ENCODE data around the gene PHC2.

Gene PHC2

GRCh38 chr1:33418811-33419210 is 12.1 kb downstream of the PHC2 start:
- H3K36me3 ChIP-seq (ENCODE audit: control insufficient read depth in 2 of 2, insufficient read depth in 2 of 2, low read length in 2 of 2): no peaks in the 10 kb centered on the region
- no peak overlapping the region for H3K4me3 ChIP-seq (ENCODE audit: low read length in 2 of 2)
- H3K27ac ChIP-seq (ENCODE audit: low read length): no peak overlapping the region
- no peaks in the 10 kb centered on the region for H3K27me3 ChIP-seq (ENCODE audit: control insufficient read depth in 1 of 2, insufficient read depth in 2 of 2, low read length in 2 of 2)
- no peaks in the 10 kb centered on the region for H3K4me1 ChIP-seq (ENCODE audit: control insufficient read depth, insufficient read depth, low read length)
- no peak overlapping the region for H3K9ac ChIP-seq (ENCODE audit: low read length in 2 of 2)
- no peaks in the 10 kb centered on the region for H3K9me3 ChIP-seq (ENCODE audit: control insufficient read depth in 2 of 2, low read length in 2 of 2)

DNA sequence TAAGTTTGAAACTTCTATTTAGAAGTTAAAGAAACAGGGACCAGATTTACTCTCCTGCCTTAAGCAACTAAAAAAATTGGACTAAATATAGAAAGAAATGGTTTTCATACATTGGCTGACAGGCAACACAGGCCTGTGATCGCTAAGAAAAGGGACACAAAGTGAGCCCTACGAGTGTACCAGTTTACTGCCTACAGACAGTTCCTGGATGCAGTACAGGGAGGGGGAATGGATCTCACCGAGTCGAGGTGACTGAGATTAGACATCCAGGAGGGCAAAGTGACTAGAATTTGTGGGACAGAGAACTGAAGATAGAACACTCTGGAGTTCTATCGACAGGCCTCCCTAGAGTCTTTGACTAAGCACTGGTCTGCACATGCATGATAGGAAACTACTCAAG is 16.0 kb downstream of the PHC2 start:
- Histone ChIP-seq H3K9me3 (ENCODE audit: control insufficient read depth in 2 of 2, low read length in 2 of 2) (no peaks in the 10 kb centered on the region), H3K4me1 (ENCODE audit: control insufficient read depth, insufficient read depth, low read length) (no peaks in the 10 kb centered on the region), H3K4me3 (ENCODE audit: low read length in 2 of 2) (no peak overlapping the region), H3K27me3 (ENCODE audit: control insufficient read depth in 1 of 2, insufficient read depth in 2 of 2, low read length in 2 of 2) (no peaks in the 10 kb centered on the region), H3K27ac (ENCODE audit: low read length) (no peak overlapping the region), H3K9ac (ENCODE audit: low read length in 2 of 2) (no peak overlapping the region), H3K36me3 (ENCODE audit: control insufficient read depth in 2 of 2, insufficient read depth in 2 of 2, low read length in 2 of 2) (no peaks in the 10 kb centered on the region)

DNA sequence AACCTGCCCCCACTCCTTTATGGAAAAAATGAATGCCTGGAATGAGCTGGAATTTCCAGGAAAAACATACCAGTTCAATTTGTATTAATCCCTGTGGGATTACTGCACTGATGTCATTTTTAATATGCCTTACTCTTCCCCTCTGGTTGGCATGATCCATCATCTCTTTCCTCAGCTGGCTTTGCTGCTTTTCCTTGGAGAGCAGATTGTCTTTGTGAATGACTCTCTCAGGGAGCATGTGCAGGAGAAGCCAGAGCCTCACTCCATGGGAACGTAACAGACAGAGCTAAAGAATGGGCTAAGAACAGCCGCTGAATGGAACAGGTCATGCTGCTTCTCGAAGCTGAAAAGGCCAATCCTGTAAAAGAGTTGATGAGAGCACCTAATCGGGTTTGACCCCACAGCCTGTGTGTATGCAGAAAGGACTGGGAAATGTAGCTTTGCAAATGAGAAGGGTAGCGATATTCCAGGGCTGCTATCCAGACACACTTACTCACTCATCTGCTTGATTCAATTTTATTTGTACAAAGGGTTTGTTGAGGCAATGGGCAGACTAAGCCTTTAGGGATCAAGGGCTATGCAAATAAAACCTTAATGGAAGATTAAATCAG is 20.7 kb downstream of the PHC2 start:
- Histone ChIP-seq H3K4me1 (ENCODE audit: control insufficient read depth, insufficient read depth, low read length) (no peaks in the 10 kb centered on the region), H3K27me3 (ENCODE audit: control insufficient read depth in 1 of 2, insufficient read depth in 2 of 2, low read length in 2 of 2) (no peaks in the 10 kb centered on the region), H3K9ac (ENCODE audit: low read length in 2 of 2) (no peak overlapping the region), H3K36me3 (ENCODE audit: control insufficient read depth in 2 of 2, insufficient read depth in 2 of 2, low read length in 2 of 2) (no peaks in the 10 kb centered on the region), H3K4me3 (ENCODE audit: low read length in 2 of 2) (no peak overlapping the region), H3K9me3 (ENCODE audit: control insufficient read depth in 2 of 2, low read length in 2 of 2) (no peaks in the 10 kb centered on the region), H3K27ac (ENCODE audit: low read length) (no peak overlapping the region)

DNA sequence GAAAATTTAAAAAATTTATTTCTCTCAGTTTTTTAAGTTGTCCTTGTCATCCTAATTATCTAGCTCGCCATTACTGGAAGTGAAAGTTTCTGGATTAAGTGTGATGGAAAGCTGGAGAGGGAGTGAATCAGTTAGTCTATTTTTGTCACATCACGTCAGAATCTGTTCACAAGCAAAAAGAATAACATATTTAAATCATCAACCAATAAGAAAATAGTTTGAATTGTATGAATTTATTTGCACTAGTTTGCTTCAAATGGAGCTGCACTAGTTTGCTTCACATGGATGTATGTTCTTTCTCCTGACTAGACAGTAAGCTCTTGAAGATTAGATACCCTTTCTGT is 22.8 kb downstream of the PHC2 start:
- H3K36me3 ChIP-seq (ENCODE audit: control insufficient read depth in 2 of 2, insufficient read depth in 2 of 2, low read length in 2 of 2): no peaks in the 10 kb centered on the region
- H3K9ac ChIP-seq (ENCODE audit: low read length in 2 of 2): no peak overlapping the region
- no peak overlapping the region for H3K27ac ChIP-seq (ENCODE audit: low read length)
- H3K9me3 ChIP-seq (ENCODE audit: control insufficient read depth in 2 of 2, low read length in 2 of 2): no peaks in the 10 kb centered on the region
- H3K4me1 ChIP-seq (ENCODE audit: control insufficient read depth, insufficient read depth, low read length): no peaks in the 10 kb centered on the region
- no peaks in the 10 kb centered on the region for H3K27me3 ChIP-seq (ENCODE audit: control insufficient read depth in 1 of 2, insufficient read depth in 2 of 2, low read length in 2 of 2)
- no peak overlapping the region for H3K4me3 ChIP-seq (ENCODE audit: low read length in 2 of 2)

GRCh38 chr1:33407352-33408092 is 23.4 kb downstream of the PHC2 start:
- Histone ChIP-seq H3K9me3 (ENCODE audit: control insufficient read depth in 2 of 2, low read length in 2 of 2) (no peaks in the 10 kb centered on the region), H3K9ac (ENCODE audit: low read length in 2 of 2) (no peak overlapping the region), H3K36me3 (ENCODE audit: control insufficient read depth in 2 of 2, insufficient read depth in 2 of 2, low read length in 2 of 2) (no peaks in the 10 kb centered on the region), H3K4me3 (ENCODE audit: low read length in 2 of 2) (no peak overlapping the region), H3K4me1 (ENCODE audit: control insufficient read depth, insufficient read depth, low read length) (no peaks in the 10 kb centered on the region), H3K27ac (ENCODE audit: low read length) (no peak overlapping the region), H3K27me3 (ENCODE audit: control insufficient read depth in 1 of 2, insufficient read depth in 2 of 2, low read length in 2 of 2) (no peaks in the 10 kb centered on the region)

DNA sequence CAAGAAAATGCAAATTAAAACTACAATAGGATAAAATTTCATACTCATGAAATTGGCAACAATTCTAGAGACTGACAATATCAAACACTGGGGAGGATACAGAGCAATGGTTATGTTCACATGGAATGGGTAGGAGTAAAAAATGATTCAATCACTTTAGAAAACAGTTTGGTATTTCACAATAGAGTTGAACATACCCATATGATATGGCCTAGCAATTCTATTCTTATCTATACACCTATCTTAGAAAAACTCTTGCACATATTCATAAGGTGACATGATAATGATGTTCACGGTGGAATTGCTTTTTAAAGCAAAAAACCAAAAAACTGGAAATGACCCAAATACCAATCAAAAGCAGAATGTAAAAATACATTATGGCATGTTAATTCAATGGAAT is 28.7 kb downstream of the PHC2 start:
- no peak overlapping the region for H3K9ac ChIP-seq (ENCODE audit: low read length in 2 of 2)
- H3K27ac ChIP-seq (ENCODE audit: low read length): no peak overlapping the region
- no peaks in the 10 kb centered on the region for H3K27me3 ChIP-seq (ENCODE audit: control insufficient read depth in 1 of 2, insufficient read depth in 2 of 2, low read length in 2 of 2)
- H3K4me1 ChIP-seq (ENCODE audit: control insufficient read depth, insufficient read depth, low read length): peaks cover 9% of the 10 kb centered on the region
- H3K36me3 ChIP-seq (ENCODE audit: control insufficient read depth in 2 of 2, insufficient read depth in 2 of 2, low read length in 2 of 2): no peaks in the 10 kb centered on the region
- no peak overlapping the region for H3K4me3 ChIP-seq (ENCODE audit: low read length in 2 of 2)
- no peaks in the 10 kb centered on the region for H3K9me3 ChIP-seq (ENCODE audit: control insufficient read depth in 2 of 2, low read length in 2 of 2)

GRCh38 chr1:33401471-33401870 is 29.4 kb downstream of the PHC2 start:
- no peak overlapping the region for H3K27ac ChIP-seq (ENCODE audit: low read length)
- no peaks in the 10 kb centered on the region for H3K9me3 ChIP-seq (ENCODE audit: control insufficient read depth in 2 of 2, low read length in 2 of 2)
- no peaks in the 10 kb centered on the region for H3K27me3 ChIP-seq (ENCODE audit: control insufficient read depth in 1 of 2, insufficient read depth in 2 of 2, low read length in 2 of 2)
- H3K9ac ChIP-seq (ENCODE audit: low read length in 2 of 2): no peak overlapping the region
- peaks cover 9% of the 10 kb centered on the region for H3K4me1 ChIP-seq (ENCODE audit: control insufficient read depth, insufficient read depth, low read length)
- H3K36me3 ChIP-seq (ENCODE audit: control insufficient read depth in 2 of 2, insufficient read depth in 2 of 2, low read length in 2 of 2): no peaks in the 10 kb centered on the region
- no peak overlapping the region for H3K4me3 ChIP-seq (ENCODE audit: low read length in 2 of 2)

DNA sequence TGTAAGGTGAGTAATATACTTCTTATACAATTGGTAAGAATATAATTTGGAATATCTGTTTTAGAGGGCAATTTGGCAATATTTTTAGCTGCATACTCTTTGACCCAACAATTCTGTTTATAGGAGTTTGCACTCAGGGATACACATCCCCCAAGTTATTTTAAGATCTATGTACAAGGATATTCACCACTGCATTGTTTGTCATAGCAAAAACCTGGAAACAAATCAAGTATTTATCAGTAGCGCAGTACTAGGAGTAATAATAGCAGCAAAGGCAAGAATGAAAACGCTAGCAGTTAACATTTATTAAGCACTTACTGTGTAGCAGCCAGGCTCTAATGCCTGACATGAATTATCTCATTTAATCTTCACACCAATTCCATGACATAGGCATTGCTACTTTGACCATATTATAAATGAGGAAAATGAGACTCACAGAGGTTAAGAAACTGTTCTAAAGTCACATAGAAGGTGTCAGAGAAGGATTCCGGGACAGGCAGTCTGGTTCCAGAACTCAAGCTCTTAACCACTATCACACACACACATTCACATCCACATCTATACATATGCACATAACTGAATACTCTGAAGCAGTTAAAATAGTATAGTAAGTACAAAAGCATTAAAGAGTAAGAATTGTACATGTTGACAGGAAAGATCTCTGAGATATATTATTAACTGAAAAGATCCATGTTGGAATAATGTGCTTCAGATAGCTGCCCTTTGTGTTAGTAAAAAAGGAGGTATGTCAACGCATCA is 30.6 kb downstream of the PHC2 start:
- Histone ChIP-seq H3K36me3 (ENCODE audit: control insufficient read depth in 2 of 2, insufficient read depth in 2 of 2, low read length in 2 of 2) (no peaks in the 10 kb centered on the region), H3K4me3 (ENCODE audit: low read length in 2 of 2) (no peak overlapping the region), H3K9ac (ENCODE audit: low read length in 2 of 2) (no peak overlapping the region), H3K27ac (ENCODE audit: low read length) (no peak overlapping the region), H3K27me3 (ENCODE audit: control insufficient read depth in 1 of 2, insufficient read depth in 2 of 2, low read length in 2 of 2) (no peaks in the 10 kb centered on the region), H3K4me1 (ENCODE audit: control insufficient read depth, insufficient read depth, low read length) (peaks cover 9% of the 10 kb centered on the region), H3K9me3 (ENCODE audit: control insufficient read depth in 2 of 2, low read length in 2 of 2) (no peaks in the 10 kb centered on the region)

DNA sequence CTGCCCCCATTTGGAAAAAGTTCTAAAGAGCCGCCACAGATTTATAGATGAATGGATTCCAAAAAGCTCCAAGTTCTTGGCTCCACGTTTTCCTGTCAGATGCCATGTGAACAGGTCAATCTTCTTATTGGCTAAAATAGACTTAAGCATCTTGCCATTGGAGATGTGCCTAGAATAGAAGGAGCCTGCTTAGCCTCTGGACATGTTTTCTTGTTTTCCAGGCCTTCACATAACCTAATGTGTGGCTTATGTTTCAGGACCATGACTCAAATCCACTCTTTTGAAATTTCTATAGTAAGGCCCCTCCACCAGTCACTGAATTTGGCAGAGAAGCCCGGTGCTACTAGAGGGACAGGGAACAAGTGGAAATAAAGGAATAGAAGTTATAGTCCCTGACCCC is 31.5 kb downstream of the PHC2 start:
- H3K27ac ChIP-seq (ENCODE audit: low read length): no peak overlapping the region

GRCh38 chr1:33397994-33398393 is 32.9 kb downstream of the PHC2 start:
- no peak overlapping the region for H3K27ac ChIP-seq (ENCODE audit: low read length)

More for the DNA sequence above, 31.5 kb downstream of the PHC2 start:
- no peaks in the 10 kb centered on the region for H3K36me3 ChIP-seq (ENCODE audit: control insufficient read depth in 2 of 2, insufficient read depth in 2 of 2, low read length in 2 of 2)
- H3K9ac ChIP-seq (ENCODE audit: low read length in 2 of 2): no peak overlapping the region
- H3K9me3 ChIP-seq (ENCODE audit: control insufficient read depth in 2 of 2, low read length in 2 of 2): no peaks in the 10 kb centered on the region
- H3K4me3 ChIP-seq (ENCODE audit: low read length in 2 of 2): no peak overlapping the region
- no peaks in the 10 kb centered on the region for H3K27me3 ChIP-seq (ENCODE audit: control insufficient read depth in 1 of 2, insufficient read depth in 2 of 2, low read length in 2 of 2)
- peaks cover 9% of the 10 kb centered on the region for H3K4me1 ChIP-seq (ENCODE audit: control insufficient read depth, insufficient read depth, low read length)

GRCh38 chr1:33397125-33397506 is 33.8 kb downstream of the PHC2 start:
- H3K27ac ChIP-seq (ENCODE audit: low read length): no peak overlapping the region

More at GRCh38 chr1:33397994-33398393, 32.9 kb downstream of the PHC2 start:
- Histone ChIP-seq H3K9me3 (ENCODE audit: control insufficient read depth in 2 of 2, low read length in 2 of 2) (no peaks in the 10 kb centered on the region), H3K36me3 (ENCODE audit: control insufficient read depth in 2 of 2, insufficient read depth in 2 of 2, low read length in 2 of 2) (no peaks in the 10 kb centered on the region), H3K4me1 (ENCODE audit: control insufficient read depth, insufficient read depth, low read length) (peaks cover 15% of the 10 kb centered on the region), H3K4me3 (ENCODE audit: low read length in 2 of 2) (no peak overlapping the region), H3K27me3 (ENCODE audit: control insufficient read depth in 1 of 2, insufficient read depth in 2 of 2, low read length in 2 of 2) (no peaks in the 10 kb centered on the region), H3K9ac (ENCODE audit: low read length in 2 of 2) (no peak overlapping the region)

More at GRCh38 chr1:33397125-33397506, 33.8 kb downstream of the PHC2 start:
- no peaks in the 10 kb centered on the region for H3K9me3 ChIP-seq (ENCODE audit: control insufficient read depth in 2 of 2, low read length in 2 of 2)
- H3K27me3 ChIP-seq (ENCODE audit: control insufficient read depth in 1 of 2, insufficient read depth in 2 of 2, low read length in 2 of 2): no peaks in the 10 kb centered on the region
- no peak overlapping the region for H3K4me3 ChIP-seq (ENCODE audit: low read length in 2 of 2)
- no peaks in the 10 kb centered on the region for H3K36me3 ChIP-seq (ENCODE audit: control insufficient read depth in 2 of 2, insufficient read depth in 2 of 2, low read length in 2 of 2)
- H3K4me1 ChIP-seq (ENCODE audit: control insufficient read depth, insufficient read depth, low read length): peaks cover 23% of the 10 kb centered on the region
- no peak overlapping the region for H3K9ac ChIP-seq (ENCODE audit: low read length in 2 of 2)

All from stomach smooth muscle (tissue), 2 donors.